Natural killer cell treated with Interleukin-12 subunit alpha and Interleukin-12 subunit beta and Interleukin-15 and Interleukin-18, amount 100 ng/mL, for 72 hours (primary cell): Measurements from ENCODE around the gene ENDOV. TPM values are rescaled to one million over a fixed set of nuclear protein-coding genes. Genes with fewer than 3 reads are reported as not detected.

ENCODE experiments used
- ATAC-seq, 2 donors: fragments of 150-1000 bp; cut with Tn5 transposase in 1 of 2; sonication (Bioruptor Pico), chemical (Tn5 transposase) in 1 of 2; 2 replicates each; pipeline ENCODE4 v1.10.0; 2021
- DNase-seq: peaks from one replicate; pipeline ENCODE4 v3.0.0; 2022; ENCODE audit warnings: low spot score
- H3K27ac Mint-ChIP-seq, 2 donors: 1 replicate in 1 of 2; 2 replicates in 1 of 2; pipeline ENCODE4 v1.8.0; 2022; ENCODE audit warnings: mixed read lengths in 2 of 2, mild to moderate bottlenecking in 1 of 2, moderate library complexity in 1 of 2
- H3K27me3 Mint-ChIP-seq, 2 donors: 1 replicate in 1 of 2; 2 replicates in 1 of 2; pipeline ENCODE4 v1.8.0; 2022; ENCODE audit warnings: mixed read lengths in 2 of 2
- H3K36me3 Mint-ChIP-seq: one replicate; pipeline ENCODE4 v1.8.0; 2022; ENCODE audit warnings: mixed read lengths
- H3K4me1 Mint-ChIP-seq, 2 donors: 1 replicate in 1 of 2; 2 replicates in 1 of 2; pipeline ENCODE4 v1.8.0; 2022; ENCODE audit warnings: low read depth in 2 of 2, mixed read lengths in 2 of 2, mild to moderate bottlenecking in 1 of 2
- H3K4me3 Mint-ChIP-seq: one replicate; pipeline ENCODE4 v1.8.0; 2022; ENCODE audit warnings: mixed read lengths
- H3K9me3 Mint-ChIP-seq: 2 replicates; pipeline ENCODE4 v1.8.0; 2022; ENCODE audit warnings: mixed read lengths
- total RNA-seq, 2 donors: library from RNA; stranded (reverse); gene quantifications; one replicate each; pipeline ENCODE4 v1.2.3, GENCODE V29; 2022

Gene ENDOV
- total RNA-seq, 2 donors from 2014 or later: 14.0 to 15.2 TPM

GRCh38 chr17:80478487-80479245 lies 63.7 kb downstream of the ENDOV start:
- Mint-ChIP-seq H3K9me3 (no peaks in the 10 kb centered on the region), H3K27me3 (peaks cover 32 to 34% of the 10 kb centered on the region in 2 donors), H3K27ac (no peak overlapping the region), H3K4me3 (no peak overlapping the region), H3K4me1 (peaks cover 6 to 12% of the 10 kb centered on the region in 2 donors), H3K36me3 (no peaks in the 10 kb centered on the region)
- ATAC-seq (no peak), DNase-seq (no peak)

- Mint-ChIP-seq H3K36me3 (no peaks in the 10 kb centered on the region), H3K27ac (no peak overlapping the region), H3K27me3 (peaks cover 32 to 34% of the 10 kb centered on the region in 2 donors), H3K4me1 (peaks cover 6 to 12% of the 10 kb centered on the region in 2 donors), H3K9me3 (no peaks in the 10 kb centered on the region), H3K4me3 (no peak overlapping the region)
- no peak for DNase-seq
- ATAC-seq: no peak
Measured at GRCh38 chr17:80479246-80479566, 64.2 kb downstream of the ENDOV start.

- no peak overlapping the region for H3K4me3 Mint-ChIP-seq
- ATAC-seq (no peak), DNase-seq (no peak)
- no peaks in the 10 kb centered on the region for H3K36me3 Mint-ChIP-seq
- no peaks in the 10 kb centered on the region for H3K9me3 Mint-ChIP-seq
- peaks cover 25 to 28% of the 10 kb centered on the region in 2 donors for H3K27me3 Mint-ChIP-seq
- H3K4me1 Mint-ChIP-seq: peaks cover 0 to 6% of the 10 kb centered on the region in 2 donors
- no peak overlapping the region for H3K27ac Mint-ChIP-seq
Measured at GRCh38 chr17:80480248-80480647, 65.3 kb downstream of the ENDOV start.

- Mint-ChIP-seq H3K27ac (no peak overlapping the region), H3K9me3 (no peaks in the 10 kb centered on the region), H3K27me3 (peaks cover 26 to 31% of the 10 kb centered on the region in 2 donors), H3K4me1 (peaks cover 0 to 2% of the 10 kb centered on the region in 2 donors), H3K4me3 (no peak overlapping the region), H3K36me3 (no peaks in the 10 kb centered on the region)
- DNase-seq (no peak), ATAC-seq (no peak)
Measured at GRCh38 chr17:80481284-80482057, 66.5 kb downstream of the ENDOV start.

- no peak for DNase-seq
- no peak overlapping the region for H3K4me3 Mint-ChIP-seq
- ATAC-seq: peak in 1 of 2 donors; percentile 22
- H3K9me3 Mint-ChIP-seq: no peaks in the 10 kb centered on the region
- peaks cover 26 to 31% of the 10 kb centered on the region in 2 donors for H3K27me3 Mint-ChIP-seq
- H3K27ac Mint-ChIP-seq: no peak overlapping the region
- H3K36me3 Mint-ChIP-seq: no peaks in the 10 kb centered on the region
- peaks cover 0 to 2% of the 10 kb centered on the region in 2 donors for H3K4me1 Mint-ChIP-seq
Measured at GRCh38 chr17:80482058-80482318, 67.0 kb downstream of the ENDOV start.

GRCh38 chr17:80482555-80483308 lies 67.8 kb downstream of the ENDOV start:
- H3K27me3 Mint-ChIP-seq: peaks cover 26 to 33% of the 10 kb centered on the region in 2 donors
- DNase-seq: no peak
- no peaks in the 10 kb centered on the region for H3K36me3 Mint-ChIP-seq
- no peak overlapping the region for H3K27ac Mint-ChIP-seq
- no peaks in the 10 kb centered on the region for H3K9me3 Mint-ChIP-seq
- ATAC-seq: no peak
- H3K4me3 Mint-ChIP-seq: no peak overlapping the region
- peaks cover 0 to 2% of the 10 kb centered on the region in 2 donors for H3K4me1 Mint-ChIP-seq

GRCh38 chr17:80485846-80486245 lies 70.9 kb downstream of the ENDOV start:
- no peaks in the 10 kb centered on the region for H3K9me3 Mint-ChIP-seq
- ATAC-seq: peak in 1 of 2 donors; percentile 52

GRCh38 chr17:80486692-80487091 lies 71.7 kb downstream of the ENDOV start:
- Mint-ChIP-seq H3K9me3 (no peaks in the 10 kb centered on the region), H3K36me3 (no peaks in the 10 kb centered on the region), H3K27ac (no peak overlapping the region), H3K4me1 (no peaks in the 10 kb centered on the region), H3K4me3 (no peak overlapping the region), H3K27me3 (peaks cover 19 to 24% of the 10 kb centered on the region in 2 donors)
- ATAC-seq (no peak), DNase-seq (no peak)

More at GRCh38 chr17:80485846-80486245, 70.9 kb downstream of the ENDOV start:
- no peak for DNase-seq
- H3K27me3 Mint-ChIP-seq: peaks cover 19 to 26% of the 10 kb centered on the region in 2 donors
- no peak overlapping the region for H3K27ac Mint-ChIP-seq
- no peaks in the 10 kb centered on the region for H3K4me1 Mint-ChIP-seq
- H3K4me3 Mint-ChIP-seq: no peak overlapping the region
- no peaks in the 10 kb centered on the region for H3K36me3 Mint-ChIP-seq

- Mint-ChIP-seq H3K4me1 (no peaks in the 10 kb centered on the region), H3K4me3 (no peak overlapping the region), H3K9me3 (no peaks in the 10 kb centered on the region), H3K27me3 (peaks cover 16 to 19% of the 10 kb centered on the region in 2 donors), H3K27ac (no peak overlapping the region), H3K36me3 (no peaks in the 10 kb centered on the region)
- DNase-seq (no peak), ATAC-seq (no peak)
Measured at GRCh38 chr17:80487511-80487910, 72.5 kb downstream of the ENDOV start.

Other genes starting within 250 kb of the ENDOV start
- not detected for gene CARD14, start 245.1 kb upstream of the ENDOV start, total RNA-seq
- 10 to 100 TPM in 1 of 2 donors, 1 to 10 TPM in 1; 9.9 to 32.4 TPM for gene SGSH, start 194.8 kb upstream of the ENDOV start, total RNA-seq
- 10 to 100 TPM in 1 of 2 donors, 1 to 10 TPM in 1; 5.5 to 19.3 TPM for gene SLC26A11, start 194.7 kb upstream of the ENDOV start, total RNA-seq
- 1,000 to 10,000 TPM; 1,259 to 2,425 TPM for gene RNF213, start 154.3 kb upstream of the ENDOV start, total RNA-seq
- under 1 TPM; 0.38 to 0.92 TPM for gene NPTX1, start 61.4 kb downstream of the ENDOV start, total RNA-seq
- gene RPTOR, start 129.7 kb downstream of the ENDOV start, total RNA-seq: 10 to 100 TPM; 44.1 to 92.4 TPM